H9 (cell line): Measurements from ENCODE around the gene MS4A6E. TPM values are rescaled to one million over a fixed set of nuclear protein-coding genes. Genes with fewer than 3 reads are reported as not detected.

Source experiments
- DNase-seq: peaks from one replicate; pipeline ENCODE4 v3.0.0-alpha.2; 2017
- H2AFZ ChIP-seq: one replicate; pipeline ENCODE4 v1.6.1; 2013; ENCODE audit warnings: mild to moderate bottlenecking, low read length, control low read depth, moderate library complexity
- H2AK5ac ChIP-seq: 2 replicates; pipeline ENCODE4 v1.6.1; 2013; ENCODE audit warnings: low read length, control low read depth, mixed read lengths; ENCODE audit not compliant: insufficient read length
- H2BK120ac ChIP-seq: one replicate; pipeline ENCODE4 v1.6.1; 2013; ENCODE audit warnings: low read depth, mild to moderate bottlenecking, low read length, control low read depth, inconsistent platforms; ENCODE audit not compliant: poor library complexity, severe bottlenecking
- H2BK12ac ChIP-seq: 2 replicates; pipeline ENCODE4 v1.6.1; 2013; ENCODE audit warnings: low read length, control low read depth, mixed read lengths, low read depth; ENCODE audit not compliant: insufficient read length
- H2BK15ac ChIP-seq: 2 replicates; pipeline ENCODE4 v1.6.1; 2013; ENCODE audit warnings: low read depth, low read length, control low read depth
- H2BK20ac ChIP-seq: one replicate; pipeline ENCODE4 v1.6.1; 2013; ENCODE audit warnings: low read depth, mild to moderate bottlenecking, low read length, control low read depth, inconsistent platforms; ENCODE audit not compliant: poor library complexity, severe bottlenecking
- H2BK5ac ChIP-seq: 2 replicates; pipeline ENCODE4 v1.6.1; 2013; ENCODE audit warnings: low read length, control low read depth, mixed read lengths; ENCODE audit not compliant: insufficient read length
- H3K14ac ChIP-seq: 2 replicates; pipeline ENCODE4 v1.6.1; 2013; ENCODE audit warnings: low read length, control low read depth; ENCODE audit not compliant: insufficient read depth
- H3K18ac ChIP-seq: 2 replicates; pipeline ENCODE4 v1.6.1; 2013; ENCODE audit warnings: low read depth, mild to moderate bottlenecking, mixed read lengths, low read length, control low read depth; ENCODE audit not compliant: insufficient read length
- H3K23ac ChIP-seq: 2 replicates; pipeline ENCODE4 v1.6.1; 2013; ENCODE audit warnings: low read length, control low read depth, mixed read lengths, low read depth; ENCODE audit not compliant: insufficient read length
- H3K23me2 ChIP-seq: 2 replicates; pipeline ENCODE4 v1.6.1; 2013; ENCODE audit warnings: low read depth, mild to moderate bottlenecking, mixed read lengths, low read length, control low read depth; ENCODE audit not compliant: insufficient read length, poor library complexity, severe bottlenecking
- H3K27ac ChIP-seq: 2 replicates; pipeline ENCODE4 v1.5.1; 2013; ENCODE audit warnings: low read length, control low read depth, mixed read lengths, low read depth; ENCODE audit not compliant: insufficient read length
- H3K27me3 ChIP-seq: 2 replicates; pipeline ENCODE4 v1.6.1; 2013; ENCODE audit warnings: low read length, control low read depth, inconsistent platforms; ENCODE audit not compliant: insufficient read depth
- H3K4ac ChIP-seq: 2 replicates; pipeline ENCODE4 v1.6.1; 2013; ENCODE audit warnings: low read depth, mild to moderate bottlenecking, control low read depth, inconsistent platforms, low read length, moderate library complexity
- H3K4me1 ChIP-seq: 2 replicates; pipeline ENCODE4 v1.6.1; 2013; ENCODE audit warnings: low read length, control low read depth, inconsistent platforms; ENCODE audit not compliant: insufficient read depth
- H3K4me2 ChIP-seq: 2 replicates; pipeline ENCODE4 v1.6.1; 2013; ENCODE audit warnings: low read length, control low read depth, mixed read lengths; ENCODE audit not compliant: insufficient read length, insufficient read depth
- H3K56ac ChIP-seq: 2 replicates; pipeline ENCODE4 v1.6.1; 2013; ENCODE audit warnings: low read depth, mild to moderate bottlenecking, mixed read lengths, low read length, control low read depth; ENCODE audit not compliant: insufficient read length
- H3K79me1 ChIP-seq: 2 replicates; pipeline ENCODE4 v1.6.1; 2013; ENCODE audit warnings: low read depth, mild to moderate bottlenecking, moderate library complexity, low read length, control low read depth, inconsistent platforms; ENCODE audit not compliant: insufficient read depth, poor library complexity, severe bottlenecking
- H3K79me2 ChIP-seq: 2 replicates; pipeline ENCODE4 v1.6.1; 2013; ENCODE audit warnings: low read length, control low read depth, inconsistent platforms; ENCODE audit not compliant: insufficient read depth
- H3K9ac ChIP-seq: 2 replicates; pipeline ENCODE4 v1.6.1; 2013; ENCODE audit warnings: low read length, control low read depth, mixed read lengths; ENCODE audit not compliant: insufficient read length; ENCODE audit errors: extremely low read depth
- H3K9me3 ChIP-seq: one replicate; pipeline ENCODE4 v1.6.1; 2013; ENCODE audit warnings: low read depth, low read length, inconsistent platforms; ENCODE audit not compliant: control insufficient read depth
- H3T11ph ChIP-seq: one replicate; pipeline ENCODE4 v1.6.1; 2013; ENCODE audit warnings: mild to moderate bottlenecking, low read length, control low read depth, inconsistent platforms
- H4K20me1 ChIP-seq: one replicate; pipeline ENCODE4 v1.6.1; 2013; ENCODE audit not compliant: control insufficient read depth, insufficient read length, insufficient read depth
- H4K5ac ChIP-seq: 2 replicates; pipeline ENCODE4 v1.6.1; 2013; ENCODE audit warnings: low read depth, mild to moderate bottlenecking, mixed read lengths, low read length, control low read depth; ENCODE audit not compliant: insufficient read length
- H4K8ac ChIP-seq: replicated peaks from 2 replicates; pipeline ENCODE4 v1.6.1; 2013; ENCODE audit warnings: low read length, control low read depth, mixed read lengths, low read depth; ENCODE audit not compliant: insufficient read length
- H4K91ac ChIP-seq: 2 replicates; pipeline ENCODE4 v1.6.1; 2013; ENCODE audit warnings: low read depth, mild to moderate bottlenecking, moderate library complexity, mixed read lengths, low read length, control low read depth; ENCODE audit not compliant: insufficient read length
- H3K27ac Mint-ChIP-seq, 3 experiments: 2 replicates in 2 of 3; 3 replicates in 1 of 3; pipeline ENCODE4 v1.8.0; 2020 to 2021; ENCODE audit warnings: mixed read lengths in 3 of 3, mild to moderate bottlenecking in 1 of 3, moderate library complexity in 1 of 3
- H3K27me3 Mint-ChIP-seq: 2 replicates; pipeline ENCODE4 v1.8.0; 2021; ENCODE audit warnings: low read depth, mild to moderate bottlenecking, moderate library complexity, mixed read lengths
- H3K36me3 Mint-ChIP-seq, 3 experiments: 2 replicates in 2 of 3; 3 replicates in 1 of 3; pipeline ENCODE4 v1.8.0; 2020 to 2021; ENCODE audit warnings: low read depth in 3 of 3, mixed read lengths in 3 of 3; ENCODE audit not compliant: insufficient read depth in 1 of 3
- H3K4me1 Mint-ChIP-seq, 2 experiments: 2 replicates each; pipeline ENCODE4 v1.8.0; 2020; ENCODE audit warnings: mixed read lengths in 2 of 2
- H3K4me3 Mint-ChIP-seq, 2 experiments: 2 replicates in 1 of 2; 3 replicates in 1 of 2; pipeline ENCODE4 v1.8.0; 2020 to 2021; ENCODE audit warnings: mild to moderate bottlenecking in 2 of 2, mixed read lengths in 2 of 2, moderate library complexity in 1 of 2
- H3K9me3 Mint-ChIP-seq, 2 experiments: 2 replicates in 1 of 2; 3 replicates in 1 of 2; pipeline ENCODE4 v1.8.0; 2020; ENCODE audit warnings: mild to moderate bottlenecking in 2 of 2, mixed read lengths in 2 of 2, moderate library complexity in 1 of 2
- CTCF ChIP-seq: fragments of 200-600 bp; sonication (generic); conservative IDR thresholded peaks from 3 replicates; pipeline ENCODE4 v1.8.0; 2021; ENCODE audit warnings: antibody characterized with exemption, mild to moderate bottlenecking
- WGBS: extraction: QIAGEN DNeasy Blood & Tissue Kit; methylation state at CpG from one replicate; pipeline ENCODE4 v1.1.7; 2013; ENCODE audit warnings: missing lambda C conversion rate, low lambda C conversion rate, mixed read lengths; ENCODE audit not compliant: insufficient read length; ENCODE audit errors: extremely low coverage; 5-methylcytosine and 5-hydroxymethylcytosine counted together
- total RNA-seq: library from RNA; stranded (reverse); gene quantifications from 2 replicates; pipeline ENCODE4 v1.2.1, GENCODE V29; 2021

The MS4A6E gene
- total RNA-seq, 1 experiment from 2014 or later = not detected

GRCh38 chr11:60377401-60378136 lies 50.5 kb downstream of the MS4A6E start:
- no peak for DNase-seq
- H3K23me2 ChIP-seq = no peaks in the 10 kb centered on the region
- no peak overlapping the region for H3K4ac ChIP-seq
- H3K9ac ChIP-seq = no peak overlapping the region
- no peak overlapping the region for H2BK5ac ChIP-seq
- H3K14ac ChIP-seq = no peak overlapping the region
- no peak overlapping the region for H2BK120ac ChIP-seq
- no peak overlapping the region for H3K18ac ChIP-seq
- no peak overlapping the region for H3K27ac Mint-ChIP-seq
- H3K4me1 Mint-ChIP-seq = peaks cover 0 to 2% of the 10 kb centered on the region in 2 experiments; a peak in 2 of 4 replicates
- H4K5ac ChIP-seq = no peak overlapping the region
- H2BK20ac ChIP-seq = no peak overlapping the region
- H3K4me3 Mint-ChIP-seq = no peak overlapping the region
- H2BK15ac ChIP-seq = no peak overlapping the region
- no peaks in the 10 kb centered on the region for H3K79me2 ChIP-seq
- no peak overlapping the region for H4K8ac ChIP-seq
- no peaks in the 10 kb centered on the region for H4K20me1 ChIP-seq
- TF ChIP-seq CTCF = no peak
- H3T11ph ChIP-seq = no peak overlapping the region
- no peaks in the 10 kb centered on the region for H3K4me1 ChIP-seq
- H3K9me3 ChIP-seq = no peaks in the 10 kb centered on the region
- no peak overlapping the region for H3K4me2 ChIP-seq
- H2BK12ac ChIP-seq = no peak overlapping the region
- no peak overlapping the region for H3K56ac ChIP-seq
- no peaks in the 10 kb centered on the region for H3K79me1 ChIP-seq
- H3K27ac ChIP-seq = no peak overlapping the region
- 0 out of 7 replicates have a peak, but pooled peaks cover 0 to 1% (median 0%) of the 10 kb centered on the region in 3 experiments for H3K36me3 Mint-ChIP-seq
- no peak overlapping the region for H3K23ac ChIP-seq
- peaks cover 0 to 4% of the 10 kb centered on the region in 2 experiments; a peak in 3 of 5 replicates for H3K9me3 Mint-ChIP-seq
- H3K27me3 ChIP-seq = no peaks in the 10 kb centered on the region
- no peak overlapping the region for H4K91ac ChIP-seq
- no CpG with 5 or more reads among the region's 2 CpGs for WGBS
- no peak overlapping the region for H2AK5ac ChIP-seq
- H3K27me3 Mint-ChIP-seq = no peaks in the 10 kb centered on the region
- H2AFZ ChIP-seq = no peak overlapping the region
